BLaER1 treated with 17β-estradiol and CSF1 and Interleukin-3, amounts not matched to agents 10 nM and 100 nM (cell line): ENCODE results near the gene SET.
A peak's percentile ranks its signal among the peaks of the same experiment; 100 is the strongest.

Source experiments
- H3K27ac ChIP-seq, 11 experiments: shearing (Covaris generic); formaldehyde crosslinking; 2 replicates each; pipeline ENCODE4 v1.8.1; 2022
- H3K27me3 ChIP-seq, 11 experiments: shearing (Covaris generic); formaldehyde crosslinking; 2 replicates each; pipeline ENCODE4 v1.8.1; 2022
- H3K36me3 ChIP-seq, 11 experiments: shearing (Covaris generic); formaldehyde crosslinking; 2 replicates each; pipeline ENCODE4 v1.8.1; 2022
- H3K4me1 ChIP-seq, 10 experiments: shearing (Covaris generic); formaldehyde crosslinking; 2 replicates each; pipeline ENCODE4 v1.8.1; 2022
- H3K4me2 ChIP-seq, 11 experiments: shearing (Covaris generic); formaldehyde crosslinking; 2 replicates each; pipeline ENCODE4 v1.8.1; 2022
- H3K4me3 ChIP-seq, 10 experiments: shearing (Covaris generic); formaldehyde crosslinking; 2 replicates each; pipeline ENCODE4 v1.8.1; 2022
- H3K9ac ChIP-seq, 11 experiments: shearing (Covaris generic); formaldehyde crosslinking; 2 replicates each; pipeline ENCODE4 v1.8.1; 2022
- H3K9me3 ChIP-seq, 11 experiments: shearing (Covaris generic); formaldehyde crosslinking; replicated peaks in 1 of 11; 2 replicates each; pipeline ENCODE4 v1.8.1; 2022
- H4K20me1 ChIP-seq, 11 experiments: shearing (Covaris generic); formaldehyde crosslinking; 2 replicates each; pipeline ENCODE4 v1.8.1; 2022
- Cebpa-rat ChIP-seq, 11 experiments: shearing (Covaris generic); IDR thresholded peaks; 2 replicates each; pipeline ENCODE4 v1.8.1; 2022

Gene SET

GRCh38 chr9:128704356-128704670 is 15.3 kb downstream of the SET start:
- H3K36me3 ChIP-seq: peaks cover 0 to 29% (median 16%) of the 10 kb centered on the region in 11 experiments; a peak in 16 of 22 replicates
- H3K4me2 ChIP-seq: peak overlapping the region; percentile 82 to 99 (median 96)
- H3K9me3 ChIP-seq: no peaks in the 10 kb centered on the region
- H3K4me1 ChIP-seq: peaks cover 15 to 55% (median 46%) of the 10 kb centered on the region in 10 experiments
- peak overlapping the region in 10 of 11 experiments; percentile 74 to 88 (median 86); a peak in 16 of 22 replicates for H3K9ac ChIP-seq
- H3K4me3 ChIP-seq: peak overlapping the region in 9 of 10 experiments; percentile 75 to 92 (median 86); a peak in 11 of 20 replicates
- no peak for TF ChIP-seq Cebpa-rat (IDR thresholded peaks at IDR 0.05)
- peak overlapping the region in 7 of 11 experiments; percentile 67 to 84 (median 77); a peak in 13 of 22 replicates for H3K27ac ChIP-seq
- H4K20me1 ChIP-seq: peaks cover 0 to 19% (median 0%) of the 10 kb centered on the region in 11 experiments; a peak in 2 of 22 replicates
- H3K27me3 ChIP-seq: no peaks in the 10 kb centered on the region

GRCh38 chr9:128705051-128705965 is 16.3 kb downstream of the SET start:
- Histone ChIP-seq H3K36me3 (peaks cover 0 to 32% (median 16%) of the 10 kb centered on the region in 11 experiments; a peak in 16 of 22 replicates), H4K20me1 (peaks cover 0 to 14% (median 0%) of the 10 kb centered on the region in 11 experiments; a peak in 2 of 22 replicates), H3K9me3 (no peaks in the 10 kb centered on the region), H3K27ac (peak overlapping the region in 8 of 11 experiments; percentile 7 to 82 (median 64); a peak in 14 of 22 replicates), H3K4me2 (peak overlapping the region in 9 of 11 experiments; percentile 82 to 99 (median 95); a peak in 18 of 22 replicates), H3K4me1 (peaks cover 15 to 55% (median 46%) of the 10 kb centered on the region in 10 experiments), H3K9ac (peak overlapping the region in 6 of 11 experiments; percentile 26 to 88 (median 86); a peak in 11 of 22 replicates), H3K27me3 (no peaks in the 10 kb centered on the region), H3K4me3 (no peak overlapping the region)
- TF ChIP-seq Cebpa-rat (IDR thresholded peaks at IDR 0.05): no peak

GRCh38 chr9:128706045-128706444 is 17.0 kb downstream of the SET start:
- H3K4me2 ChIP-seq: peak overlapping the region in 7 of 11 experiments; percentile 82 to 99 (median 94); a peak in 10 of 22 replicates
- no peak overlapping the region for H3K4me3 ChIP-seq
- H3K9ac ChIP-seq: peak overlapping the region in 4 of 11 experiments; percentile 19 to 88 (median 86); a peak in 5 of 22 replicates
- peaks cover 15 to 55% (median 46%) of the 10 kb centered on the region in 10 experiments for H3K4me1 ChIP-seq
- peaks cover 0 to 13% (median 0%) of the 10 kb centered on the region in 11 experiments; a peak in 2 of 22 replicates for H4K20me1 ChIP-seq
- no peaks in the 10 kb centered on the region for H3K27me3 ChIP-seq
- H3K36me3 ChIP-seq: peaks cover 0 to 39% (median 16%) of the 10 kb centered on the region in 11 experiments; a peak in 16 of 22 replicates
- no peak for TF ChIP-seq Cebpa-rat (IDR thresholded peaks at IDR 0.05)
- H3K27ac ChIP-seq: peak overlapping the region in 8 of 11 experiments; percentile 7 to 82 (median 64); a peak in 12 of 22 replicates
- H3K9me3 ChIP-seq: no peaks in the 10 kb centered on the region

- no peak for TF ChIP-seq Cebpa-rat (IDR thresholded peaks at IDR 0.05)
- no peaks in the 10 kb centered on the region for H3K27me3 ChIP-seq
Observed at GRCh38 chr9:128706671-128707381, 17.8 kb downstream of the SET start.

GRCh38 chr9:128707446-128707845 is 18.4 kb downstream of the SET start:
- TF ChIP-seq Cebpa-rat (IDR thresholded peaks at IDR 0.05): no peak
- H3K27ac ChIP-seq: peak overlapping the region in 2 of 11 experiments; percentile 70 to 81; a peak in 3 of 22 replicates
- H3K36me3 ChIP-seq: peaks cover 1 to 50% (median 19%) of the 10 kb centered on the region in 11 experiments; a peak in 19 of 22 replicates
- H3K27me3 ChIP-seq: no peaks in the 10 kb centered on the region
- peaks cover 0 to 7% (median 0%) of the 10 kb centered on the region in 11 experiments; a peak in 2 of 22 replicates for H4K20me1 ChIP-seq
- peak overlapping the region in 1 of 11 experiments; percentile 2; a peak in 3 of 22 replicates for H3K4me2 ChIP-seq
- peaks cover 11 to 47% (median 36%) of the 10 kb centered on the region in 10 experiments for H3K4me1 ChIP-seq
- 0 out of 22 replicates have a peak overlapping the region, but pooled peaks of 1 of the 11 experiments have one; percentile 17 for H3K9ac ChIP-seq
- no peaks in the 10 kb centered on the region for H3K9me3 ChIP-seq
- H3K4me3 ChIP-seq: no peak overlapping the region

More at GRCh38 chr9:128706671-128707381, 17.8 kb downstream of the SET start:
- H3K36me3 ChIP-seq: peaks cover 0 to 44% (median 16%) of the 10 kb centered on the region in 11 experiments; a peak in 17 of 22 replicates
- no peak overlapping the region for H3K4me3 ChIP-seq
- H3K4me2 ChIP-seq: peak overlapping the region in 2 of 11 experiments; percentile 97 to 98; a peak in 2 of 22 replicates
- H3K9ac ChIP-seq: peak overlapping the region in 4 of 11 experiments; percentile 19 to 88 (median 55); a peak in 5 of 22 replicates
- H3K9me3 ChIP-seq: no peaks in the 10 kb centered on the region
- H4K20me1 ChIP-seq: peaks cover 0 to 7% (median 0%) of the 10 kb centered on the region in 11 experiments; a peak in 2 of 22 replicates
- peak overlapping the region in 6 of 11 experiments; percentile 31 to 82 (median 64); a peak in 10 of 22 replicates for H3K27ac ChIP-seq
- H3K4me1 ChIP-seq: peaks cover 15 to 49% (median 40%) of the 10 kb centered on the region in 10 experiments

GRCh38 chr9:128712451-128713410 is 23.7 kb downstream of the SET start:
- peaks cover 18 to 79% (median 53%) of the 10 kb centered on the region in 11 experiments for H3K36me3 ChIP-seq

GRCh38 chr9:128713411-128713780 is 24.4 kb downstream of the SET start:
- TF ChIP-seq Cebpa-rat (IDR thresholded peaks at IDR 0.05): no peak
- Histone ChIP-seq H4K20me1 (no peaks in the 10 kb centered on the region), H3K9ac (no peak overlapping the region), H3K4me2 (no peak overlapping the region), H3K27me3 (no peaks in the 10 kb centered on the region), H3K4me1 (0 out of 20 replicates have a peak, but pooled peaks cover 0 to 6% (median 0%) of the 10 kb centered on the region in 10 experiments), H3K9me3 (no peaks in the 10 kb centered on the region), H3K4me3 (no peak overlapping the region), H3K36me3 (peaks cover 18 to 79% (median 55%) of the 10 kb centered on the region in 11 experiments), H3K27ac (no peak overlapping the region)

More at GRCh38 chr9:128712451-128713410, 23.7 kb downstream of the SET start:
- H3K4me2 ChIP-seq: no peak overlapping the region
- H3K4me1 ChIP-seq: peaks cover 0 to 6% (median 0%) of the 10 kb centered on the region in 10 experiments; a peak in 2 of 20 replicates
- no peaks in the 10 kb centered on the region for H4K20me1 ChIP-seq
- no peak overlapping the region for H3K27ac ChIP-seq
- no peaks in the 10 kb centered on the region for H3K27me3 ChIP-seq
- no peaks in the 10 kb centered on the region for H3K9me3 ChIP-seq
- H3K4me3 ChIP-seq: no peak overlapping the region
- no peak for TF ChIP-seq Cebpa-rat (IDR thresholded peaks at IDR 0.05)
- no peak overlapping the region for H3K9ac ChIP-seq
